ENCODE data around the gene MYRIP. TPM values are rescaled to one million over a fixed set of nuclear protein-coding genes. Genes with fewer than 3 reads are reported as not detected.

MYRIP gene
- total and polyA plus RNA-seq, 4 donors, result 0.98 to 11.7 (median 6.8) TPM

- Histone ChIP-seq H3K9ac (ENCODE audit: low read depth in 1 of 2, low read length in 2 of 2) (no peak overlapping the region), H3K27ac (ENCODE audit: low read depth in 1 of 2, low read length in 2 of 2) (no peak overlapping the region), H3K36me3 (ENCODE audit: control insufficient read depth in 4 of 4, insufficient read depth in 3 of 4, low read depth in 1 of 4, low read length in 3 of 4) (no peaks in the 10 kb centered on the region), H3K9me3 (ENCODE audit: control insufficient read depth in 4 of 4, low read length in 3 of 4) (no peaks in the 10 kb centered on the region), H3K4me3 (ENCODE audit: low read depth in 1 of 3, low read length in 3 of 3) (no peak overlapping the region), H3K27me3 (ENCODE audit: control insufficient read depth in 4 of 4, insufficient read depth in 4 of 4, low read length in 3 of 4) (no peaks in the 10 kb centered on the region), H3K4me1 (ENCODE audit: control insufficient read depth in 4 of 4, insufficient read depth in 4 of 4, low read length in 3 of 4) (peaks cover 0 to 2% (median 0%) of the 10 kb centered on the region in 4 donors)
- DNase-seq (ENCODE audit: low spot score), result no peak
- TF ChIP-seq EGR1 (IDR thresholded peaks at IDR 0.05; ENCODE audit: low read depth in 2 of 2) (no peak), GABPA (IDR thresholded peaks at IDR 0.05 in 1 of 2, conservative IDR thresholded peaks at IDR 0.05 in 1 of 2) (no peak), YY1 (IDR thresholded peaks at IDR 0.05) (no peak), RXRA (IDR thresholded peaks at IDR 0.05) (no peak), SP1 (IDR thresholded peaks at IDR 0.05) (no peak), HNF4A (conservative IDR thresholded peaks at IDR 0.05) (no peak), RAD21 (IDR thresholded peaks at IDR 0.05) (no peak), MAX (IDR thresholded peaks at IDR 0.05) (no peak), NR2F2 (IDR thresholded peaks at IDR 0.05) (no peak)
- TF ChIP-seq, protein P1, sequence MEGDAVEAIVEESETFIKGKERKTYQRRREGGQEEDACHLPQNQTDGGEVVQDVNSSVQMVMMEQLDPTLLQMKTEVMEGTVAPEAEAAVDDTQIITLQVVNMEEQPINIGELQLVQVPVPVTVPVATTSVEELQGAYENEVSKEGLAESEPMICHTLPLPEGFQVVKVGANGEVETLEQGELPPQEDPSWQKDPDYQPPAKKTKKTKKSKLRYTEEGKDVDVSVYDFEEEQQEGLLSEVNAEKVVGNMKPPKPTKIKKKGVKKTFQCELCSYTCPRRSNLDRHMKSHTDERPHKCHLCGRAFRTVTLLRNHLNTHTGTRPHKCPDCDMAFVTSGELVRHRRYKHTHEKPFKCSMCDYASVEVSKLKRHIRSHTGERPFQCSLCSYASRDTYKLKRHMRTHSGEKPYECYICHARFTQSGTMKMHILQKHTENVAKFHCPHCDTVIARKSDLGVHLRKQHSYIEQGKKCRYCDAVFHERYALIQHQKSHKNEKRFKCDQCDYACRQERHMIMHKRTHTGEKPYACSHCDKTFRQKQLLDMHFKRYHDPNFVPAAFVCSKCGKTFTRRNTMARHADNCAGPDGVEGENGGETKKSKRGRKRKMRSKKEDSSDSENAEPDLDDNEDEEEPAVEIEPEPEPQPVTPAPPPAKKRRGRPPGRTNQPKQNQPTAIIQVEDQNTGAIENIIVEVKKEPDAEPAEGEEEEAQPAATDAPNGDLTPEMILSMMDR (IDR thresholded peaks at IDR 0.05; ENCODE audit: low read depth, low read length, missing input control), result no peak
- TF ChIP-seq, protein P2, sequence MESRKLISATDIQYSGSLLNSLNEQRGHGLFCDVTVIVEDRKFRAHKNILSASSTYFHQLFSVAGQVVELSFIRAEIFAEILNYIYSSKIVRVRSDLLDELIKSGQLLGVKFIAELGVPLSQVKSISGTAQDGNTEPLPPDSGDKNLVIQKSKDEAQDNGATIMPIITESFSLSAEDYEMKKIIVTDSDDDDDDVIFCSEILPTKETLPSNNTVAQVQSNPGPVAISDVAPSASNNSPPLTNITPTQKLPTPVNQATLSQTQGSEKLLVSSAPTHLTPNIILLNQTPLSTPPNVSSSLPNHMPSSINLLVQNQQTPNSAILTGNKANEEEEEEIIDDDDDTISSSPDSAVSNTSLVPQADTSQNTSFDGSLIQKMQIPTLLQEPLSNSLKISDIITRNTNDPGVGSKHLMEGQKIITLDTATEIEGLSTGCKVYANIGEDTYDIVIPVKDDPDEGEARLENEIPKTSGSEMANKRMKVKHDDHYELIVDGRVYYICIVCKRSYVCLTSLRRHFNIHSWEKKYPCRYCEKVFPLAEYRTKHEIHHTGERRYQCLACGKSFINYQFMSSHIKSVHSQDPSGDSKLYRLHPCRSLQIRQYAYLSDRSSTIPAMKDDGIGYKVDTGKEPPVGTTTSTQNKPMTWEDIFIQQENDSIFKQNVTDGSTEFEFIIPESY (IDR thresholded peaks at IDR 0.05), result no peak
- 86% methylated on average over 1 of the region's 1 CpG for WGBS
These were observed 82.7 kb downstream of the MYRIP start for GRCh38 chr3:39892068-39892467.

- H3K27ac ChIP-seq (ENCODE audit: low read depth in 1 of 2, low read length in 2 of 2), result no peak overlapping the region
- H3K4me1 ChIP-seq (ENCODE audit: control insufficient read depth in 4 of 4, insufficient read depth in 4 of 4, low read length in 3 of 4), result no peaks in the 10 kb centered on the region
- TF ChIP-seq YY1 (IDR thresholded peaks at IDR 0.05) (no peak), RXRA (IDR thresholded peaks at IDR 0.05) (no peak), RAD21 (IDR thresholded peaks at IDR 0.05) (no peak), EGR1 (IDR thresholded peaks at IDR 0.05; ENCODE audit: low read depth in 2 of 2) (no peak), MAX (IDR thresholded peaks at IDR 0.05) (no peak), HNF4A (conservative IDR thresholded peaks at IDR 0.05) (no peak), GABPA (IDR thresholded peaks at IDR 0.05 in 1 of 2, conservative IDR thresholded peaks at IDR 0.05 in 1 of 2) (no peak), JUND (IDR thresholded peaks at IDR 0.05) (no peak), FOXA1 (IDR thresholded peaks at IDR 0.05) (no peak), HNF4G (IDR thresholded peaks at IDR 0.05) (no peak), FOXA2 (IDR thresholded peaks at IDR 0.05) (no peak), SP1 (IDR thresholded peaks at IDR 0.05) (no peak), REST (IDR thresholded peaks at IDR 0.05) (no peak), NR2F2 (IDR thresholded peaks at IDR 0.05) (no peak), TAF1 (conservative IDR thresholded peaks at IDR 0.05) (no peak)
- TF ChIP-seq, protein P2 (IDR thresholded peaks at IDR 0.05), result no peak
- TF ChIP-seq, protein P3, sequence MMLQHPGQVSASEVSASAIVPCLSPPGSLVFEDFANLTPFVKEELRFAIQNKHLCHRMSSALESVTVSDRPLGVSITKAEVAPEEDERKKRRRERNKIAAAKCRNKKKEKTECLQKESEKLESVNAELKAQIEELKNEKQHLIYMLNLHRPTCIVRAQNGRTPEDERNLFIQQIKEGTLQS (IDR thresholded peaks at IDR 0.05), result no peak
- TF ChIP-seq, protein P1 (IDR thresholded peaks at IDR 0.05; ENCODE audit: low read depth, low read length, missing input control), result no peak
- 95% methylated on average over 2 of the region's 2 CpGs for WGBS
- no peaks in the 10 kb centered on the region for H3K9me3 ChIP-seq (ENCODE audit: control insufficient read depth in 4 of 4, low read length in 3 of 4)
- no peak for DNase-seq (ENCODE audit: low spot score)
- no peak overlapping the region for H3K9ac ChIP-seq (ENCODE audit: low read depth in 1 of 2, low read length in 2 of 2)
- H3K27me3 ChIP-seq (ENCODE audit: control insufficient read depth in 4 of 4, insufficient read depth in 4 of 4, low read length in 3 of 4), result no peaks in the 10 kb centered on the region
- no peaks in the 10 kb centered on the region for H3K36me3 ChIP-seq (ENCODE audit: control insufficient read depth in 4 of 4, insufficient read depth in 3 of 4, low read depth in 1 of 4, low read length in 3 of 4)
- no peak overlapping the region for H3K4me3 ChIP-seq (ENCODE audit: low read depth in 1 of 3, low read length in 3 of 3)
These were observed 86.8 kb downstream of the MYRIP start for GRCh38 chr3:39896184-39896583.

All from liver (tissue), 9 donors.